HG02642 (cell line): ENCODE data around the gene CLIC3.
"Not testable (repeated sequence)": the region's sequence is repeated elsewhere in the genome, so short reads cannot be mapped to it uniquely, and the experiment has no call there.

Experiments used
- ATAC-seq: cut with Tn5 transposase; IDR thresholded peaks from one replicate; pipeline ENCODE4 v1.9.1; 2021; ENCODE audit warnings: mild to moderate bottlenecking; ENCODE audit not compliant: unreplicated experiment, poor library complexity

CLIC3 gene, protein sequence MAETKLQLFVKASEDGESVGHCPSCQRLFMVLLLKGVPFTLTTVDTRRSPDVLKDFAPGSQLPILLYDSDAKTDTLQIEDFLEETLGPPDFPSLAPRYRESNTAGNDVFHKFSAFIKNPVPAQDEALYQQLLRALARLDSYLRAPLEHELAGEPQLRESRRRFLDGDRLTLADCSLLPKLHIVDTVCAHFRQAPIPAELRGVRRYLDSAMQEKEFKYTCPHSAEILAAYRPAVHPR

DNA sequence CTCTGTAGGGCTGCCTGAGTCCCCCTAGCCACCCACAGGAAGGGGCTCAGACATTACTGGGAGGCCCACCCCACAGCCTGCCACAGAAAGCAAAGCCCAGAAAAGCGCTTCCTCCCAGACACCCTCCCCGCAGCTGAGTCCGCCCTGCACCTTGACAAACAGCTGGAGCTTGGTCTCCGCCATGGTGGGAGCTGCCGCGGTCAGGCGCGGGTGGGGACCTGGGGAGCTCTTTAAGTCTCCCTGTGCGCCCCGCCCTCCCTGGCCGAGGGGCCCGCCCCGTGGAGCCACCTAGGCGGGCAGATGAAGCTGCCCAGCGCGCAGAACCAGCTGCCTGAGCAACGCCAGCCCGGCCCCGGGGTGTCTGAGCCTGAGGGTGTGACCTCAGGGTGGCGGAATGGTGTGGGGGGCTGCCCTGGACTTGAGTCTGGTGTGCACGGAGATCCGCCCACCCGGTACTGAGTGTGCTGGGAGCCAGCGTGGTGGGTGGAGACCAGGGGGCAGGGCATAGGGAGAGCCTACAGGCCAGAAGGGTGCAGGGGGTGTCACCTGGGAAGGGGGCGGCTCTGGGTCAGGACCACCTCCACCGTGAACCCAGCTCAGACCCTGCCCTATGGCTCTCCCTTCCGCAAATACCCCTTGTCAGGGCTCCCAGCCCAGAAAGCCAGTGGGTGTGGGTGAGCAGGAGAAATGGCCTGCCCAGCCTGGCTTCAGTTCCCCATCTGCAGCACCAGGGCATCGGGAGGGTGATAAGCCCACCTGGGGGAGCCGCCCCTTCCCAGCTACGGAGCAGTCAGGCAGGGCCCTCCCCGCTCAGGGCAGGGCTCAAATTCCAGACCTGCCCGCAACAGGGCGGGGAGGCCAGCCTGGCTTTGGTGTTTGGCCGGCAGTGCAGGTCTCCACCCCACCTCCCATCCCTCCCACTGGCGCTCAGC is at the start of gene CLIC3:
TSS of gene CLIC3 (minus strand) at position 208 of the 932 bp plus-strand sequence. CDS start at position 183, 25 bp downstream.
- no peak for ATAC-seq

- no peak for ATAC-seq
These were observed 49.1 kb upstream of the CLIC3 start for GRCh38 chr9:137045294-137046087.

GRCh38 chr9:137044502-137045177 is 48.3 kb upstream of the CLIC3 start:
- no peak for ATAC-seq

- no peak for ATAC-seq
These were observed 47.7 kb upstream of the CLIC3 start for GRCh38 chr9:137044037-137044436.

DNA sequence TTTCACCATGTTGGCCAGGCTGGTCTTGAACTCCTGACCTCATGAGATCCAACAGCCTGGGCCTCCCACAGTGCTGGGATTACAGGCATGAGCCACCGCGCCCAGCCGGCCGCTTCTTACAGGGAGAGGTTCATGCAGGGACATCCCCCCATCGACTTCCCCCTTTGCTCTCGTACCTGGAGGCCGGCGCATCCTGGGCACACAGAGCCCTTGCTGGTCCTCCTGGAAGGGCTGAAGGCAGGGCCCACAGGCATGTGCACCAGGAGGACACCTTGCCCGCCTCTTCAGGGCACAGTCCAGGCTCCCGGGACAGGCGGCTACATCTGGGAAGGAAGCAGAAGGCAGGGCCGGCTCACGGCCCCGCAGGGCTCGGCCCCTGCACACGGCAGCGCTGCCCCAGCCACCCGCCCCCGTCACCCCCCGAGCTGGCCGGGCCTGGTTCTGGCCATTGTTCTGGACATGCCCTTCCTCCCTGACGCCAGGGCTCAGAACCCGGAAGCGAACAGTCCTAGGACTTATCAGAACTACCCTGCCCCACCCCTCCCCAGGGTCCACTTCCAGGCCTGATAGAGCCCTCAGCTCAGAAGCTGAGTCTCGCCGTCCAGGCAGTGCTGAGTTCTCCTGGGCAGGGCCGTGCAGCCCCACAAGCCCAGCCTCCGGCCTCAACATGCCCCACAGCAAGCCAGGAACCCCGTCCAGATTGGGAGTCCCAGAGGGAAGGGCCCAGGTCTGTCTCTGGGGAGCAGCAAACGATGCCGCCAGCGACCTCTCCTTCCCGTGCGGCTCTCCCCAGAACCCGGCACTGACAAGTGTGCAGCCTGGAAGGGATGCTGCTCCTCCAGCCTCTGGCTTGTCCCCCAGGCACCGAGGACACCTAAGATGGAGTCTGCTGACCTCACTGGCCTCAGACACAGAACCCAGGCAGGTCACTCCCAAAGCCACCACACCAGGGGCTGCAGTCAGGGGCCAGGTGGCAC is 46.7 kb upstream of the CLIC3 start:
- ATAC-seq, result no peak

DNA sequence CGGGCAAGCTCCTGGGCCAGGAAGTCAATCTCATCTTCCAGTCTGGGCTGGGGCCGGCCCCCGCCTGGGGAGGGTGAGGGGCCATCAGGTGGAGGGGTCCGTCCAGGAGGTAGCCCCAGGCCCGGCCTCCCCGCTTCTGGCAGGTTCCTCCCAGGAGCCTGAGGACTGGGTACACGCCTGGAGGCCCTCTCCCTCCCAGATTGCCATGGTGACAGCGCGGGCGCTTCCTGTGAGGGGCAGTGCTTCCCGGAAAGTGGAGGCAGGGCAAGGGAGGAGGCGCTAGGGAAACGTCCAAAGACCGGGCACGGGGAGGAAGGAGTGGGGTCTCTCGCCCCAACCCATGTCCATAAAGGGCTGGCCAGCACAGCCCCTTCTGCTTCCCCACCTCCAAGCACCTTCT is 44.8 kb upstream of the CLIC3 start:
- ATAC-seq, result no peak

- ATAC-seq, result no peak
These were observed 44.2 kb upstream of the CLIC3 start for GRCh38 chr9:137040568-137040967.

GRCh38 chr9:137039611-137040366 is 43.4 kb upstream of the CLIC3 start:
- no peak for ATAC-seq

DNA sequence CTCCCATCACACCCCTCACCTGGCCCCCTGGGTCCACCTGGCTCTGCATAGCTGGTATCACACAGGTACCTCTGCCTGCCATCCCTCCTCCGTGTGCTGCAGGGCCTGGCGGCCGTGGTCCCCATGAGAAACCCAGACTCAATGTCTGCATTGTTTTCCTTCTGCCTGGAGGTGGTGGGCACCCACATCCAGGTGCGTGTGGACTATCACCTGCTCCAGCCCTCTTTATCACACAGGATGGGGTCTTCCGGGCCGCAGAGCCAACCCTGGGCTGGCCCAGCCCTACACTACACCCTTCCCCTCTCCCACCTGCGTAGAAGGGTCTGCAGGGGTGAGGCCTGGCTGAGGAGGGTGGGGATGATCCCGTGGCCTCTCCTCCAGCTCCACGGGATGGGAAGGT is 42.5 kb upstream of the CLIC3 start:
- ATAC-seq, result no peak

DNA sequence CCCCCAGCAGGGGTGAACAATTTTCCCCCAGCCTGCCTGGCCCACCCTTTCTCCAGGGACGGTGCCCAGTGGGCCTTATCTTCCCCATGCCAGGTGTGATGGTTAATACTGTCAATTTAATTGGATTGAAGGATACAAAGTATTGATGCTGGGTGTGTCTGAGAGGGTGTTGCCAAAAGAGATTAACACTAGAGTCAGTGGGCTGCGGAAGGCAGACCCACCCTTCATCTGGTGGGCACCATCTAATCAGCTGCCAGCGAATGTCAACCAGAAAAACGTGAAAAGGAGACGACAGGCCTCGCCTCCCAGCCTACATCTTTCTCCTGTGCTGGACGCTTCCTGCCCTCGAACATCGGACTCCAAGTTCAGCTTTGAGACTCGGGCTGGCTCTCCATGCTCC is 41.1 kb upstream of the CLIC3 start:
- no peak for ATAC-seq

DNA sequence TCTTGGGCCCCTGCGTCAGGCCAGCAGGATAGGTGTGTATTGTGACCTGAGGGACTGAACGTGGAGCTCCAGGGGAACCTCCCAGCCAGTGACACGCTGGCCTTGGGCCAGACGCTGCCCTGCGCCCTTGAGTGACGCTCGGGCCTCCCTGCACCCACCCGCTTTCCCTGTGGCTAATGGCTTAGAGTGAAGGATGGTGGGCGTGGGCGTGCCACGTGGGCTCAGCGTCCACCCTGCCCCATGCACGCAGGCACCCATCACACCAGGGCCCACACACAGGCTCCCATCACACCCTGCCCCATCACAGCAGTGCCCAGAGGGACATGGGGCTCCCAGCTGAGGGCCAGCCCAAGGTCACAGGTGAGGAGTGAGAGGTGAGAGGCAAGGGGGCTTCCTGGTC is 40.7 kb upstream of the CLIC3 start:
- no peak for ATAC-seq

- no peak for ATAC-seq
These were observed 39.6 kb upstream of the CLIC3 start for GRCh38 chr9:137035937-137036336.

DNA sequence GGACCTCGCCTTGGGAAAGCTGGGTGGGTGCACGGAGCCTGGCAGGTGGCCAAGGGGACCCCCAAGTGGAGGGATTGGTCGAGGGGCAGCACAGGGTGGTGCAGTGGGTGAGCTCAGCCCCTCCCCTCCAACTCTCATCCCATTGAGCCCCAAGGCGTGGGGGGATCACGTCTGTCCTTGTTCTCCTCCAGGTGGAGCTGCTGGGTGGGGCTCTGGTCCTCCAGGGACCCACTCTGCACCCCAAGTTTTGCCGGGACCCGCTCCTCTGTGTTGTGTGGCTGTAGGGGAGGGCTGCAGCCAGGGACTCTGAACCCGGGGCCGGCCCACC is 39.1 kb upstream of the CLIC3 start:
- peak; percentile 2 for ATAC-seq

- ATAC-seq, result peak; percentile 67
These were observed 38.5 kb upstream of the CLIC3 start for GRCh38 chr9:137034709-137035506.

DNA sequence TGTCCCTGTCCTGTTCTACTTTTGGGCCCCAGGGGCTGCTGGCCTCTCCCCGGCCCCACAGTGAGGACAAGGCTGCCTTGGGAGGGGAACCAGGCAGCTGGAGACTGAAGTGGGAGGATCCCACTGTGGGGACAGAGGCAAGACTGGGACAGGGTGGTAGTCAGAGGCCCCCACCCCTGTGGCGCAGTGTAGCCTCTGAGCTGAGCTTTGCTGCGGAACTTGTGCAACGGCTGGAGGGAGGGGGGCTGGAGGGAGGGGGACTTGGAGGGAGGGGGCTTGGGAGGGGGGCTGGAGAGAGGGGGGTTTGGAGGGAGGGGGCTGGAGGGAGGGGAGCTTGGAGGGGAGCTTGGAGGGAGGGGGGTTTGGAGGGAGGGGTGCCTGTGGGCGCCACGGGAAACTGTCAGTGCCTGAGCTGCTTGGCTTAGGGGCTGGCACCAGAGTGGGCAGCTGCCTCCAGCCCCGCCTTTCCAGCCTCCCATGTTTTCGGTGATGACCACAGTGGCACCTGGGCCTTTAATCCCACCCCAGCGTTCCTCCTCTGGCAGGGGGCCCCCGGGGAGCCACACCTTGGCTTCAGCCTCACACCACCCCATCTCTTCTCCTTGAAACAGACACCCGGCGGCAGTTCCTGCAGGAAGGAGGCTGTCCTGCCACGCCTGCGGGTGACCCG is 37.8 kb upstream of the CLIC3 start:
- ATAC-seq, result no peak

GRCh38 chr9:137033481-137033880 is 37.1 kb upstream of the CLIC3 start:
- not testable (repeated sequence) for ATAC-seq

DNA sequence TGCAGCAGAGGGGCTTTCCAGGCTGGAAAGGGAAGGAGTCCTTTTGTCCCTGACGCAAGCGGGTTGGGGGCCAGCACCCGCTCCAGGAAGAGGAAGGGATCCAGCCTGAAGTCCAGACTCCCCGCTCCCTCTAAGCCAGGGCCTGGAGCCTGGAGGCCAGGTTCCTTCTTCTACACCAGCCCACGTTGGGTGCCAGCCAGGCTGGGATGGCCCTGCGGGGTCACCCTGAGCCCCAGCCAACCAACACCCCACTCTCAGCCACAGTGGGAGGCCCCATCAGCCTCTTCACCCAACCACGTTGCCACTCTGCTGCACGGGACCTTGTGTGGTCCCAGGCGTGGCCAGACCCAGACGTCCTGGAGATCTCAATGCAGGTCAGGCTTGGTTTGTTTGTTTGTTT is 36.5 kb upstream of the CLIC3 start:
- ATAC-seq, result no peak
